Kidney epithelial cell (primary cell): ENCODE data around the gene AGTPBP1. TPM values are rescaled to one million over a fixed set of nuclear protein-coding genes. Genes with fewer than 3 reads are reported as not detected.

ENCODE experiments used
- DNase-seq: peaks from one replicate; pipeline ENCODE4 v3.0.0-alpha.2; 2010; ENCODE audit warnings: low read depth
- H3K27me3 ChIP-seq: 2 replicates; pipeline ENCODE4 v1.6.0; 2011; ENCODE audit warnings: low read length; ENCODE audit not compliant: control insufficient read depth, insufficient read depth
- H3K36me3 ChIP-seq: 2 replicates; pipeline ENCODE4 v1.5.1; 2011; ENCODE audit warnings: low read length; ENCODE audit not compliant: control insufficient read depth, insufficient read depth
- H3K4me3 ChIP-seq: 2 replicates; pipeline ENCODE4 v1.5.1; 2011; ENCODE audit warnings: low read depth, mild to moderate bottlenecking, control low read depth, low read length
- CTCF ChIP-seq: IDR thresholded peaks from 2 replicates; pipeline ENCODE4 v1.5.1; 2011; ENCODE audit warnings: mild to moderate bottlenecking, moderate library complexity, low read length, control low read depth, inconsistent platforms; ENCODE audit not compliant: insufficient read depth, poor library complexity, severe bottlenecking
- total RNA-seq: library from RNA; depleted of rRNA; stranded (reverse); fragments of >200 nt; gene quantifications from 2 replicates; pipeline ENCODE4 v1.2.3, GENCODE V29; 2015

Gene AGTPBP1
- total RNA-seq, 1 donor from 2014 or later: 21.8 TPM

DNA sequence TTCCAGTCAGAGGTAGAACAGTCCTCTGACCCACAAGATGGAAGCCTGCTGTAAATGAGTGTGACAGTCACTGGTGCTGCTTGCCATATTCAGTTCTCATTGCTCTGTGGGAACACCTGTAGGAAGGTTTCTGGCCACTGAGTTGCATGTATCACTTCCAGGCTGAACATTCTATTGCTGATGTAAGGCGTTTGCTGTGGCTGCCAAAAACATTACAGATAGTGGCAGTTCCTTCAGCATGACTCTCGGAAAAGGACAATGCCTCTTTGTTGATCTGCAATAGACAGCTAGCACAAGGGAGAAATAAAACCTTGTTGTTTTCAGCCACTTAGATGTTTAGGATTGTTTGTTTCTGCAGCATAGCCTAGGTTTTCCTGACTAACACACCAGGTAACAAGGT, 217.2 kb downstream of the AGTPBP1 start:
- Histone ChIP-seq H3K27me3 (peaks cover 19% of the 10 kb centered on the region), H3K36me3 (no peaks in the 10 kb centered on the region), H3K4me3 (no peak overlapping the region)
- TF ChIP-seq CTCF: no peak
- DNase-seq: no peak

GRCh38 chr9:85523202-85523601, 218.6 kb downstream of the AGTPBP1 start:
- Histone ChIP-seq H3K36me3 (no peaks in the 10 kb centered on the region), H3K4me3 (no peak overlapping the region), H3K27me3 (peaks cover 19% of the 10 kb centered on the region)
- DNase-seq: no peak
- no peak for TF ChIP-seq CTCF

DNA sequence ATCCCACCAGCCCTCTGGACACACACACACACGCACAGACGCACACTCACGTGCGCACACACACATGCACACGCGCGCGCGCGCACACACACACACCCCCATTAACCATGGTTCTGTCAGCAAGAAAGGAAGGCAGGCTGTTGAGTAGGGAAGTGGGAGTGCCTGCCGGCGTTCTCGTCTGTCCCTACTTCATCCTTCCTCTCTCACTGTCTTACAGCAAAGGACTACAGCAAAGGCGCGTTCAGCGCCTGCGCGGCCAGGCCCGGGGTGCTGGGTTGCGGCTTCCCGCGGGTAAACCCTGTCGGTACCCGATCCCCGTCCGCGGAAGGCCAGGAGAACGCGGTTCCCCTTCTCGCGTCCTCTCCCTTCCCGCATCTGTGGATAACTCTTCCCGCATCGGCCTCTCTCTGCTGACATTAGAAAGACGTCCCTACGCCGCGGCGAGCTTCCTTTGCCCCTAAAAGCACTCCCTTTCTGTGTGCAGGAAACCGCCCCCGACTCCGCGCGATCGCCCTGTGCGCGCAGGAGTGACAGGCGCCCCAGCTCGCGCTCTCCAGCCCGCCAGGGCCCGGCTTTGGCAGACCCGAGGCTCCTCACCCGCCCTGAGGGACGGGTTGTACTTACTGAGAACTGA, 219.2 kb downstream of the AGTPBP1 start:
- H3K4me3 ChIP-seq: peak overlapping the region; percentile 48
- no peak for TF ChIP-seq CTCF
- DNase-seq: no peak
- H3K36me3 ChIP-seq: no peaks in the 10 kb centered on the region
- H3K27me3 ChIP-seq: peaks cover 19% of the 10 kb centered on the region

DNA sequence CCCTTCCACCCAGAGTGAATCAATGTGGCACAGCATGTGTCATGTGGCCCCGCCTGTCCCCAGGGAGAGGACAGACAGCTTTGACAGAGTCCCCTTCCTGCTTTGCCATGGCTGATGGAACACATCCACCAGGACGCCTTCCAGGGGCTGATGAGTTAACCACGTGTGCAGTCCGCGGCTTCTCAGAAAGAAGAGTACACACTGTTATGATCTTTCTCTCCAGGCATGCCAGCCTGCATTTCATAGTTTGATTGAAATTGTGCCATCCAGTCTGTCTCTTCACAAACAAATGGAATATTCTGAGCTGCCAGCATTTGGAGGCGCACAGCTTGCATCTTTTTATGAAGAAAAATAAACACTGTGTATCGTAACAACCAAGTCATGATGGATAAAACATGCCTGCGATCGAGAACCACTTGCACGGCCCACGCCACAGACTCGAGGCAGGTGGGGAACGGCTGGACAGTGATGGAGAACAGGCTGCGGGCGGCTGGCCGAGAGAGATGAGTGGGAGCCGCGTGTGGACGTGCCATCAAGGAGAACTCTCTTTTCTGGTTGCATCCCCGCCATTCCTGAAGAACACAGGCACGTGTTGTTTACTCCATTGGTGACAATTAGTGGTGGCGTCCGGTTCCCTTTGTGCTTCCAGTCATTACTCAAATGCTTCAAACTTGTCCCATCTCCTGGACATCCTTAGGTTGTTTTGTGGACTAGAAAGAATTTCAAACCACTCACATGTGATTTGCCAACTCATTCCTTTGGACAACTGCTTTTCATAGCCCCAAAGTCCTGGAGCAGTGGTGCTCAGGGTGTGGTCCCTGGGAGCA, 220.2 kb downstream of the AGTPBP1 start:
- peaks cover 19% of the 10 kb centered on the region for H3K27me3 ChIP-seq
- no peak for DNase-seq
- no peak overlapping the region for H3K4me3 ChIP-seq
- no peaks in the 10 kb centered on the region for H3K36me3 ChIP-seq
- TF ChIP-seq CTCF: no peak

- Histone ChIP-seq H3K27me3 (peaks cover under 1% of the 10 kb centered on the region), H3K4me3 (no peak overlapping the region), H3K36me3 (no peaks in the 10 kb centered on the region)
- DNase-seq: no peak
- no peak for TF ChIP-seq CTCF
Measured at GRCh38 chr9:85516976-85517637, 224.6 kb downstream of the AGTPBP1 start.
